ENCODE data around the gene MYH13. TPM values are rescaled to one million over a fixed set of nuclear protein-coding genes. Genes with fewer than 3 reads are reported as not detected.

The MYH13 gene
- total RNA-seq, 4 donors from 2014 or later: not detected

DNA sequence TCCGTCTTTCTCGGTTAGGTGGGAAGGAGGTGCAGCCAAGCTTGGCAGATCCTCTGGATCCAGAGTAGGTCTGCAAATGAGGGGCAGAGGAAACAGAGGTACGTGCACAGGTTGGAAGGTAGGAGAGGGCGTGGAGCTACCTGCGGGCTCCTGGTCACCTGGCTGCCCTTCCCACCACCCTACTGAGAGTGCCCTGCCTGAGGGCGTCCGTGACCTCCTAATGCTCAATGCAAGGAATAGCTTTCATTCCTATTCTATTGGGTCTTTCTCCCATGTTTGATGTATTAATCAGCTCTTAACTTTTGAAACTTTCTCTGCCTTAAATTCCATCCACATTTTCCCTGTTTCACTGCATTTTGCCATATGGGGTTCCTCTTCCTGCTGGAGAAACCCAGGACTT, 44.6 kb downstream of the MYH13 start:
- Histone ChIP-seq H3K4me3 (no peak overlapping the region), H3K9me3 (no peaks in the 10 kb centered on the region), H3K4me1 (peaks cover 0 to 4% (median 0%) of the 10 kb centered on the region in 4 donors), H3K36me3 (no peaks in the 10 kb centered on the region), H3K27me3 (peaks cover 0 to 10% (median 0%) of the 10 kb centered on the region in 4 donors), H3K27ac (replicated peaks in 1 of 4) (no peak overlapping the region)
- 90% methylated on average over 7 of the region's 7 CpGs for WGBS
- intact Hi-C loops (cut with DNase I): loop anchor here (10.0 kb wide), 1 partner anchor 403 kb away; no protein-coding TSS in a partner anchor
- no peak for DNase-seq (ENCODE audit: extremely low spot score)
- TF ChIP-seq POLR2AphosphoS5 (IDR thresholded peaks at IDR 0.05) (no peak), EP300 (IDR thresholded peaks at IDR 0.05) (no peak), POLR2A (IDR thresholded peaks at IDR 0.05; ENCODE audit: low read depth) (no peak)
- TF ChIP-seq, protein P1, sequence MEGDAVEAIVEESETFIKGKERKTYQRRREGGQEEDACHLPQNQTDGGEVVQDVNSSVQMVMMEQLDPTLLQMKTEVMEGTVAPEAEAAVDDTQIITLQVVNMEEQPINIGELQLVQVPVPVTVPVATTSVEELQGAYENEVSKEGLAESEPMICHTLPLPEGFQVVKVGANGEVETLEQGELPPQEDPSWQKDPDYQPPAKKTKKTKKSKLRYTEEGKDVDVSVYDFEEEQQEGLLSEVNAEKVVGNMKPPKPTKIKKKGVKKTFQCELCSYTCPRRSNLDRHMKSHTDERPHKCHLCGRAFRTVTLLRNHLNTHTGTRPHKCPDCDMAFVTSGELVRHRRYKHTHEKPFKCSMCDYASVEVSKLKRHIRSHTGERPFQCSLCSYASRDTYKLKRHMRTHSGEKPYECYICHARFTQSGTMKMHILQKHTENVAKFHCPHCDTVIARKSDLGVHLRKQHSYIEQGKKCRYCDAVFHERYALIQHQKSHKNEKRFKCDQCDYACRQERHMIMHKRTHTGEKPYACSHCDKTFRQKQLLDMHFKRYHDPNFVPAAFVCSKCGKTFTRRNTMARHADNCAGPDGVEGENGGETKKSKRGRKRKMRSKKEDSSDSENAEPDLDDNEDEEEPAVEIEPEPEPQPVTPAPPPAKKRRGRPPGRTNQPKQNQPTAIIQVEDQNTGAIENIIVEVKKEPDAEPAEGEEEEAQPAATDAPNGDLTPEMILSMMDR (IDR thresholded peaks at IDR 0.05): no peak

DNA sequence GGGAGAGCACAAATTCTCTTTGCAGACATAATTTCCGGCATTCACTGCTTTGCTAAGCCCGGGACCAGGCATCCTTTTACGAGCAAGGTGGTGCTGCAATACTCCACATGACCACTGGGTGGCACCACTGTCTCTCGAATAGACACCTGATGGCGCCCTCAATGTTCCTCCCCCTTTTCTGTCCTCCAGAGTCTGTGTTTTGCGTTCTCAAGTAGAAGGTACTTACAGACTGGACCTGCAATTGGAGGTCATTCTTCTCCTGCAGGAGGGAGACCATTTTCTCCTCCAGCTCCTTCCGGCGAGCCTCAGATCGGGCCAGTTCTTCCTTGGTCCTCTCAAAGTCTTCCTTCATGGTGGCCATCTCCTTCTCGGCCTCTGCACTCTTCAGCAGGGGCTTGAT, 45.2 kb downstream of the MYH13 start:
- Histone ChIP-seq H3K4me3 (no peak overlapping the region), H3K4me1 (peaks cover 0 to 4% (median 0%) of the 10 kb centered on the region in 4 donors), H3K27me3 (peaks cover 0 to 10% (median 0%) of the 10 kb centered on the region in 4 donors), H3K9me3 (no peaks in the 10 kb centered on the region), H3K36me3 (no peaks in the 10 kb centered on the region), H3K27ac (replicated peaks in 1 of 4) (no peak overlapping the region)
- intact Hi-C loops (cut with DNase I): loop anchor here (2.0 to 10.0 kb wide), 2 partner anchors 291 to 403 kb away; no protein-coding TSS in a partner anchor
- TF ChIP-seq POLR2A (IDR thresholded peaks at IDR 0.05; ENCODE audit: low read depth): no peak
- TF ChIP-seq, protein P1 (IDR thresholded peaks at IDR 0.05): peak; percentile 80 to 96 (median 87)
- peak; percentile 94 for DNase-seq (ENCODE audit: extremely low spot score)
- WGBS: 37% methylated on average over 10 of the region's 10 CpGs

DNA sequence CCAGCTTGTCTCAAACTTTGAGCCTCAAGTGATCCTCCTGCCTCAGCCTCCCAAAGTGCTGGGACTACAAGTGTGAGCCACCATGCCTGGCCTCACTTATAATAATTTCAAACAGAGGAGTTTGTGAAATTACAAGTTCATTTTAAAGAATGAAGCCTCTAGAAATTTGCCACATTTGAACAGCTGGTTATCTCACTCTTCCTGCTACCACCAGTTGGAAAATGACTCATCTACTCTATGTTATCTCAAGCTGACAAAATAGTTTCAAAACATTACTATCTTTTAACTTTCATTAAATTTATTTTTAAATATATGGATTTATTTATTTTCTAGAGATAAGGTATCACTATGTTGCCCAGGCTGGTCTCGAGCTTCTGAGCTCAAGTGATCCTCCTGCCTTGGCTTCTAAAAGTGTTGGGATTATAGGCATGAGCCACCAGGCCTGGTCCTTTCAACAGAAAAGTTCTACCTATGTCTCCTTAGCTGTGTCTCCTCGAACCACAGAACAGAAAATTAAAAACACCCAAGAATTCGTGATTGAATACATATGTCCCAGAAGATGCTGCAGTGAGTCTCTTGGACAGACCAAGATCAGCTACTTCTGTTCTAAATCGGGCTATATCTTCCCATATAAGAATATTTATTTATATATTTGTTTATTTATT, 47.6 kb downstream of the MYH13 start:
- Histone ChIP-seq H3K27ac (replicated peaks in 1 of 4) (no peak overlapping the region), H3K9me3 (no peaks in the 10 kb centered on the region), H3K4me3 (no peak overlapping the region), H3K36me3 (no peaks in the 10 kb centered on the region), H3K4me1 (peaks cover 0 to 4% (median 0%) of the 10 kb centered on the region in 4 donors), H3K27me3 (peaks cover 0 to 10% (median 0%) of the 10 kb centered on the region in 4 donors)
- no peak for TF ChIP-seq EP300 (IDR thresholded peaks at IDR 0.05)
- no peak for TF ChIP-seq POLR2A (IDR thresholded peaks at IDR 0.05; ENCODE audit: low read depth)
- intact Hi-C loops (cut with DNase I): loop anchor here (10.0 kb wide), 1 partner anchor 400 kb away; no protein-coding TSS in a partner anchor
- 89% methylated on average over 4 of the region's 4 CpGs for WGBS
- no peak for DNase-seq (ENCODE audit: extremely low spot score)

DNA sequence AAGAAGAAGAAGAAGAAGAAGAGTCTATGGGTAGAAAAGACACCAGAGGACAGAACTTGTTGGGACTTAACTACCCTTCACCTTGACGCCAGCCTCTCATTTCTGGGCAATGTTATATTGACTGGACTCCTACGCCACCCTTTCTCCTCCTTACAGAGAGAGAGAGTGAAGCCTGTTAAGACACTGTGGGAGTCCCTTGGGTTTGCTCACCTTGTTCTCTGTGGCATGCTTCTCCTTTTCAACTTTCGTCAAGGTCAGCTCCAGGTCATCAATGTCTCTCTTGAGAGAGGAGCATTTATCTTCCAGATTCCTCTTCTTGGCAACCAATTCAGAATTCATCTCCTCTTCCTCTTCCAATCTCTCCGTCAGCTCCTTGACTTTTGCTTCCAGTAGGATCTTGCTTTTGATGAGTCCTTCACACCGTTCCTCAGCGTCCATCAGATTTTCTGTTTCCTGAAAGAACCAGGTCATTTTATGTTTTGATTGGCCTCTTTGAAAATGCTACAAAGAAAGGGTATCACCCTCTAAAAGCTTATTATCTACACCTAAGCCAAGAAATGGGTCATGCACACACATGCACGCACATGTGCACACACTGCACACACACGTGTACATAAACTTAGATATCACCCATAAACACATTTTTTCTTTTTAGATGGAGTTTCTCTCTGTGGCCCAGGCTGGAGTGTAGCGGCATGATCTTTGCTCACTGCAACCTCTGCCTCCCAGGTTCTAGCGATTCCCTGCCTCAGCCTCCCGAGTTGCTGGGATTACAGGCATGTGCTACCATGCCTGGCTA, 48.8 kb downstream of the MYH13 start:
- 93% methylated on average over 11 of the region's 11 CpGs for WGBS
- H3K4me3 ChIP-seq: no peak overlapping the region
- peaks cover 0 to 4% (median 0%) of the 10 kb centered on the region in 4 donors for H3K4me1 ChIP-seq
- DNase-seq (ENCODE audit: extremely low spot score): no peak
- no peaks in the 10 kb centered on the region for H3K9me3 ChIP-seq
- TF ChIP-seq, protein P1 (IDR thresholded peaks at IDR 0.05): no peak
- TF ChIP-seq EP300 (IDR thresholded peaks at IDR 0.05): no peak
- TF ChIP-seq POLR2AphosphoS5 (IDR thresholded peaks at IDR 0.05): no peak
- no peak for TF ChIP-seq POLR2A (IDR thresholded peaks at IDR 0.05; ENCODE audit: low read depth)
- no peak overlapping the region for H3K27ac ChIP-seq (replicated peaks in 1 of 4)
- no peaks in the 10 kb centered on the region for H3K36me3 ChIP-seq
- H3K27me3 ChIP-seq: peaks cover 0 to 10% (median 0%) of the 10 kb centered on the region in 4 donors
- intact Hi-C loops (cut with DNase I): loop anchor here (10.0 kb wide), 1 partner anchor 399 kb away; no protein-coding TSS in a partner anchor

DNA sequence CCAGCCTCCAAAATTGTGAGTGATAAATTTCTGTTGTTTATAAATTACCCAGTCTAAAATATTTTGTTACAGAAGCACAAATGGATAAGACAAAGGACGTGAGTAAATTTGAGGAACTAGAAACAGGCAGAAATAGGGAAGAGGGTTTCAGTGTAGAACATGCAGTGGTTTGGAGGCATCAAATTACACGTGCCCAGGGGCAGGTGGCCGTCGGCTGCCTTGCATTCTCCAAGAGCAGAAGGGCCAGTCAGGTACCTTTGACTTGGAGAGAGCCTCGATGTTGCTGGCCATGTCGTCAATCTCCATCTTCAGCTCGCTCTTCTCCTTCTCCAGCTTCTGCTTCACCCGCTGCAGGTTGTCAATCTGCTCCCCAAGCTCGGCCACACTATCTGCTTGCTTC, 54.3 kb downstream of the MYH13 start:
- no peaks in the 10 kb centered on the region for H3K36me3 ChIP-seq
- H3K4me3 ChIP-seq: no peak overlapping the region
- no peaks in the 10 kb centered on the region for H3K9me3 ChIP-seq
- no peaks in the 10 kb centered on the region for H3K27me3 ChIP-seq
- H3K4me1 ChIP-seq: peaks cover 0 to 9% (median 2%) of the 10 kb centered on the region in 4 donors
- intact Hi-C loops (cut with DNase I): no loop called here
- no peak overlapping the region for H3K27ac ChIP-seq (replicated peaks in 1 of 4)
- WGBS: 71% methylated on average over 9 of the region's 9 CpGs
- no peak for DNase-seq (ENCODE audit: extremely low spot score)
- TF ChIP-seq POLR2AphosphoS5 (IDR thresholded peaks at IDR 0.05) (no peak), POLR2A (IDR thresholded peaks at IDR 0.05; ENCODE audit: low read depth) (no peak), EP300 (IDR thresholded peaks at IDR 0.05) (no peak)
- TF ChIP-seq, protein P1 (IDR thresholded peaks at IDR 0.05): no peak
